NCI-H82 treated with DMSO at 0.1 percent for 48 hours (cell line): Measurements from ENCODE around the gene SLC34A1.
"Not testable (repeated sequence)": the region's sequence is repeated elsewhere in the genome, so short reads cannot be mapped to it uniquely, and the experiment has no call there.

ENCODE experiments used
- DNase-seq: peaks from one replicate; lab custom pipeline; 2025; ENCODE audit not compliant: unreplicated experiment; lab: John Stamatoyannopoulos, UW

The SLC34A1 gene, protein sequence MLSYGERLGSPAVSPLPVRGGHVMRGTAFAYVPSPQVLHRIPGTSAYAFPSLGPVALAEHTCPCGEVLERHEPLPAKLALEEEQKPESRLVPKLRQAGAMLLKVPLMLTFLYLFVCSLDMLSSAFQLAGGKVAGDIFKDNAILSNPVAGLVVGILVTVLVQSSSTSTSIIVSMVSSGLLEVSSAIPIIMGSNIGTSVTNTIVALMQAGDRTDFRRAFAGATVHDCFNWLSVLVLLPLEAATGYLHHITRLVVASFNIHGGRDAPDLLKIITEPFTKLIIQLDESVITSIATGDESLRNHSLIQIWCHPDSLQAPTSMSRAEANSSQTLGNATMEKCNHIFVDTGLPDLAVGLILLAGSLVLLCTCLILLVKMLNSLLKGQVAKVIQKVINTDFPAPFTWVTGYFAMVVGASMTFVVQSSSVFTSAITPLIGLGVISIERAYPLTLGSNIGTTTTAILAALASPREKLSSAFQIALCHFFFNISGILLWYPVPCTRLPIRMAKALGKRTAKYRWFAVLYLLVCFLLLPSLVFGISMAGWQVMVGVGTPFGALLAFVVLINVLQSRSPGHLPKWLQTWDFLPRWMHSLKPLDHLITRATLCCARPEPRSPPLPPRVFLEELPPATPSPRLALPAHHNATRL

DNA sequence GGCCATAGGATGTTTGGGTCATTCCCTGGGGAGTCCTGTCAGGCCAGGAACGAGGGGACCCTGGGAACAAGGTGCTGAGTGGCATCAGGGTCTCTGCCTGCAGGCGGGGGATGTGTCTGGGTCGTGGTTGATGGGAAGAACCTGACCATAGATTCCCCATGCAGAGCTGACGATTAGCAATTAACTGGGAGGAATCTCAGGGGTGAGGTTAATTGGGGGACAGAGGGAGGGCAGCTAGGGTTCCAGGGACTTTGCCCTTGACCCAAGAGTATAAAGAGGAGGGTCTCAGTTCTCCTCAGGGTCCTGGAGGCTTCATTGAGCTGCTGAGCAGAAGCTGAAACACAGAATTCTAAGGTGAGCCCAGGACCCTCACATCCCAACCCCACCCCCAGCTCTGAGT lies at the start of gene SLC34A1:
TSS of gene SLC34A1 (plus strand) at position 301 of the 400 bp plus-strand sequence. CDS start 1,308 bp downstream, outside the sequence.
- no peak for DNase-seq

DNA sequence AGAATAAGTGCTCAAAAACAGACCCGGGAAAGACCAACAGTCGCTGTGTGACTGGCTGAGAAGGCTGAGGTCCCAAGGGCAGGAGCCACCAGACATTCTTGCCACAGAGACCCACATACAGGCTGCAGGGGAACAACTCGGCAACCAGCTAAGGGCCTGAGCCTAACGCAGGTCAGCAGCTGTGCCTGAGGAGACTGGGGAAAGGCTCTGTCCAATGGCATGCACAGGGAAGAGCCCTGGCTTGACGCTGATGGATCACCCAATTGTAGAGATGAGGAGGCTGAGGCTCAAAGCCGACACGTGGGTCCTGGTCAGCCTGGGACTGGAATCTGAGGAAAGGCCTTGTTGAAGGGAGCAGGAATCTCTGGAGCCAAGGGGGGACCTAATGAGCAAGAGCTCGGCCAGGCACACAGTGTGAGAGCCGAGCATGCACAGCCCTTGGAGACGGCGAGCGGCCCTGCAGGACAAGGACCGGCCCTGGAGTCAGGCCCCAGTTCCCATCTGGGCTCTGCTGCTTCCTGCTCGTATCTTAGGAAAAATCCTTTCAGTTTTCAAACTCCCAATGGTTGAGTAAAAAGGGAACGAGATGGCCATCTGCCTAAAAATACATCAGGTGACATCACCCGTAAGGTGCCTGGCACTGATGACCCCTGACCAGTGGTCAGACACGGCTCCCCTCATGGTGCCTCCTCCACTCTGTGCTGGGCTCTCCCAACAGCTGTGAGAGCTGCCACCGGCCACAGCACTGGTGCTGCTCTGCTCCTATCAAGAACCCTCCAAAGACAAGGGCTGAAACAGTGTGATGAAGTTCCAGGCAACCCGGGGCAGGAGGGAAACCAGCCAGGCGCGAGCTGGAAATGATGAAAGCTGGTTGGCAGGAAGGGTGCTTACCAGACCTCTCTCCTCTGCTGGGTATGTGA lies 49.2 kb upstream of the SLC34A1 start:
- DNase-seq: no peak

DNA sequence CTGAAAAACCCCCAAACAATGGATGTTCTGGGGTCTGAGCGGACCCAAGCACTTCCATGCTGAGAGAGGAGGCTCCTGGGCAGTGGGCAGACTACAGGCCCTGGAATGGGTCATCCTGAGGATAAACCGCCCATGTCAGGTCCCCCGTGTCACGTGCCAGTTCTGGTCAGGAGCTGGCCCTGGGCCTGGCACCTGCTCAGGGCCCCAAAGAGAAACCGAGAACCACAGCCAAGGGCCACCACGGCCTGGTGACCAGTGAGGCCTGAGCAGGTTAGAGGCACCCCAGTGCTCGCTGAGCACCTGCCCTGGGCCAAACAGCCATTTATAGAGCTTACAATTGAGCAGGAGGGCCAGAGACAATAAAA lies 48.6 kb upstream of the SLC34A1 start:
- no peak for DNase-seq

DNA sequence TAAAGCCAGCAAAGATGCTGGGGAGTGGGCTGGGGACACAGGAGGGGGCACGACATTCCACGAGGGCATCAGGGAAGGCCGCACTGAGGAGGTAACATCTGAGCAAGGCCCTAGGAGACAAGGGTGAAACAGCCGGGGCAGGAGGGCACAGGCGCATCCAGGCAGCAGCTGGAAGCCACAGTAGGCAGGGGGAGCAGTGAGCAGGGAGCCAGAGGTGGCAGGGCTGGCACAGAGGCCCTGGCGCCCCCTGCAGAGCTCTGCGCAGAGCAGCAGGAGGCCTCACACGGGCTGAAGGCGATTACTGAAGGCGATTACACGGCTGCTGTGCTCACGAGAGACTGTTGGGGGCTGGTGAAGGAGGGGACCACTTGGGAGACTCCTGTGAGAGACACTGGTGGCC lies 48.1 kb upstream of the SLC34A1 start:
- no peak for DNase-seq

DNA sequence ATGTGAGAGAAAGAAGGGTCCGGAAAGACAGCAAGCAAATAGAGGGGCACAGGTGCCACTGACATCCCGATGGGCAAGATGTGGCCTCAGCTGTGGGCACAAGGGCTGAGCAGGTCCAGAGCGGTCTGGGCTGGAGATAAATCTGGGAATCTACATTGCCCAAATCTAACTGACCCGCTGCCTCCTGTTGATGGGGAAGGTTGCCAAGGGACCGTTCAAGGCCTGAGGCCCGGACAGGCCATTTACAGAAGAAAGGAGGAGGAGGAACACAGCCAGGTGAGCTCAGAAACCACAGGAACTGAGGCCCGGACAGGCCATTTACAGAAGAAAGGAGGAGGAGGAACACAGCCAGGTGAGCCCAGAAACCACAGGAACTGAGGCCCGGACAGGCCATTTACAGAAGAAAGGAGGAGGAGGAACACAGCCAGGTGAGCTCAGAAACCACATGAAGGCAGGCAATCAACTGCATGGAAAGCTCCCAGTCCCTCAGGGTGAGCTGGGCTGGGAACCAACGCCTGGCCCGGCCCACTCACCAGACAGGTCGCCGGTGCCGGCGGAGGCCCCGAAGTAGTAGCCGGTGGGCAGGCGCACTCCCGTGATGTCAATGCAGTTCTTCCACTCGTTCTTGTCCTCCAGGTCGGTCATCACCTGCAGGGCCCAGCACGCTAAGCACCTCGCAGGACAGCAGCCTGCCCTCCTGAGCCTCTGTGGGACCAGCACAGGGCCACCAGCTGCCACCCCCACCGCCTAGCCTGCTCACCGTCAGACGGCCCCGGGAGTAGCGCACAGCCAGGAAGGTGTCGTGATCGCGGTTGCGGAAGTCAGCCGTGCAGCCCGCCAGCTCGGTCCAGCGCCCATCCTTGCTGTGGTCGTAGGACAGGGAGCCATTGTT lies 47.4 kb upstream of the SLC34A1 start:
- DNase-seq: no peak

DNA sequence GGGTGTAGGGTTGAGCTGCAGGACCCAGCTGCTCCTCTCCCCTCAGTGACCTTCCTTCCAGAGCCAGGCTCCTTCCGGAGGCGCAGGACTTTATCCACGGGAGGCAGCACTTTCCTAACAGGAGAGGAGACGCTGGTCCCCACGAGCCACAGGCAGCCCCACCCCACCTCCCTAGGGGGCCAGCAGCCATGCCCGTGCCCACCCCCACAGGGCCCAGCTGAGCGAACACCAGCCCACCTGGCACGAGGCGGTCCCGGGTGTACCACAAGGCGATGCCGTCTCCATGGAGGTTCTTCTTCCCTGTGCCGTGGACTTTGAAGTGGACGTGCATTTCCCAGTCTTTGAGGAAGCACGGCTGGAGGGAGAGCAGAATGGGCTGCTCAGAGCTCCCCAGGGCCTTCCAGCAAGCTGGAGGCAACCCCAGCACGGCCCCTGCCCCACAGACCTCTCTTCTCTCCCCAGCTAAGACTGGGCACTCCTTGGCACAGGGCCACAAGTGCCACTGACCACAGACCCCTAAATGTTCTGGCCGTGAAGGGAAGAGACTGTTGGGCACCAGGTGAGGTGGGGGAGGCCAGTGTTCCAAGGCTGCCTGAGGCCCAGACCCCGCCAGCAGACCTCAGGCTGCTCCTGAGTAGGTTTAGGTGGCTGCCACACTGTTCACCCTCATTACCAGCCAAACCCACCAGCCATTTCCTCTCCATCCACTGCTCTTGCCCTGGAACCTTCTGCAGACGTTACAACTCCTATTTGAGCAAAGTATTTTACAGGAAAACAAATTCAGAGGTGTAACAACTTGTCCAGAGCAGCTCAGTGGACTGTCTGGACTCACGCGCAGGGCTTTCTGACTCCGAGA lies 45.8 kb upstream of the SLC34A1 start:
- no peak for DNase-seq

DNA sequence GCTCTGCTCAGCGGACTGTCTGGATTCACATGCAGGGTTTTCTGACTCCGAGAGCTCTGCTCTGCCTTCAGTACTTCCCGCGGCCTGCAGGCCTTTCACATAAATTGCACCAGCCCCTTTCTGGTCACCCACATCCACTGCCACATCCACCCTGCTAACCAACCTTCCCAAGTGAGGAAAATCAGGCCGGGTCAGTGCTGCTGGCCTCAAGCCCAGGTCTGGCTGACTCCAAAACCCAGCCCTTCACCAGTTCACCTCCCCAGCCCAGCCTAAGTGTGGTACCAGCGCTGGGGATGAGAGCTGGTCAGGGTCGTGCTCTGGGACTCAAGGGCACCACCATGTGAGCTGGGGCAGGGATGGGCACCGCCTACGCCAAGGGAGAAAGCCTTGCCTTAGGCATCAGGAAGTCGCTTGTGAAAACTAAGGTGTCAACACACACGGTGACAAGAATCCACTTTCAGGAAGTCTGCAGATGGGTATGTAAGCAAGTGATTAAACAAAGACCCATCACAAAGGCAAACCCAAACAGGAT lies 45.1 kb upstream of the SLC34A1 start:
- DNase-seq: no peak

DNA sequence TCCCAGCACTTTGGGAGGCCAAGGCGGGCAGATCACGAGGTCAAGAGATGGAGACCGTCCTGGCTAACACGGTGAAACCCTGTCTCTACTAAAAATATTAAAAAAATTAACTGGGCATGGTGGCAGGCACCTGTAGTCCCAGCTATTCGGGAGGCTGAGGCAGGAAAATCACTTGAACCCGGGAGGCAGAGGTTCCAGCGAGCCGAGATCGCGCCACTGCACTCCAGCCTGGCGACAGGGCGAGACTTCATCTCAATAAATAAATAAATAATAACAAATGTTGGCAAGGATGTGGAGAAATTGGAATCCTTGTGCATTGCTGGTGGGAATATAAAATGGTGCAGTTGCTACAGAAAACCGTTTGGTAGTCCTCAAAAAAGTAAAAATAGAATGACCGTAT lies 41.2 kb upstream of the SLC34A1 start:
- not testable (repeated sequence) for DNase-seq

DNA sequence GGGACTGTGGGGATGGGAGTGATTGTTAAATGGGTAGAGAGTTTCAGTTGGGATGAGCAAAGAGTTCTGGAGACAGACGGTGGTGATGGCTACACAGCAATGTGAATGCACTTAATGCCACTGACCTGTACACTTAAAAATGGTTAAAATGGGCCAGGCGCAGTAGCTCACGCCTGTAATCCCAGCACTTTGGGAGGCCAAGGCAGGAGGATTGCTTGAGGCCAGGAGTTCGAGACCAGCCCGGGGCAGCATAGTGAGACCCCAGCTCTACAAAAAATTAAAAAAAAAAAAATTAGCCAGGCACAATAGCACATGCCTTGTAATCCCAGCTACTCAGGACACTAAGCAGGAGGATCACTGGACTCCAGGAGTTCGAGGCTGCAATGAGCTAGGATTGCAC lies 40.5 kb upstream of the SLC34A1 start:
- no peak for DNase-seq

DNA sequence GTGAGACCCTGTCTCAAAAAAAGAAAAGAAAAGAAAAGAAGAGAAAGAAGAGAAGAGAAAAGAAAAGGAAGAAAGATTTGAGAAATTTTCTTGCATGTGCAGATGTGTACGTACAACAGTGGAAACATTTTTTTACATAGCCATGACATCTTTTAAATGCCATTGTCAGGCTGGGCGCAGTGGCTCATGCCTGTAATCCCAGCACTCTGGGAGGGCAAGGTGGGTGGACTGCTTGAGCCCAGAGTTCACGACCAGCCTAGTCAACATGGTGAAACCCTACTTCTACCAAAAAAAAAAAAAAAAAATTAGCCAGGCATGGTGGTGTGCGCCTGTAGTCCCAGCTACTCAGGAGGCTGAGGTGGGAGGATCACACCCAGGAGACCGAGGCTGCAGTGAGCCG lies 39.3 kb upstream of the SLC34A1 start:
- DNase-seq: no peak

DNA sequence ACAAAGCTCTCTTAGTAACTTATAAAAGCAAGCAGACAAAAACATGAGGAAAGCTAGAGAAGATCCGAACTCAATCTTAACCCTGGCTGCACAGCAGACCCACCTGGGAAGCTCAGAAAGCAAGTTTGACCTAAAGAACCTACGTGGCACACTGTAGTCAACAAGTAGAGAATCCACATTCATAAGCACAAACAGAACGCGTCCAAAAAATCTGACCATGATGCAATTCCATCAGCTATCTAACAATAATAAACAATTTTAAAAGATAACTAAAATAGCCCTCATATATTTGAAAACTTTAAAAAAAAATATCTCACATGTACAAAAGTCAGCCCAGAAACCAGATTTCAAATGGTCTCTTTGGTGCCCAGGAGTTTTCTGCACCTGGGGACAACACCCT lies 37.4 kb upstream of the SLC34A1 start:
- no peak for DNase-seq

DNA sequence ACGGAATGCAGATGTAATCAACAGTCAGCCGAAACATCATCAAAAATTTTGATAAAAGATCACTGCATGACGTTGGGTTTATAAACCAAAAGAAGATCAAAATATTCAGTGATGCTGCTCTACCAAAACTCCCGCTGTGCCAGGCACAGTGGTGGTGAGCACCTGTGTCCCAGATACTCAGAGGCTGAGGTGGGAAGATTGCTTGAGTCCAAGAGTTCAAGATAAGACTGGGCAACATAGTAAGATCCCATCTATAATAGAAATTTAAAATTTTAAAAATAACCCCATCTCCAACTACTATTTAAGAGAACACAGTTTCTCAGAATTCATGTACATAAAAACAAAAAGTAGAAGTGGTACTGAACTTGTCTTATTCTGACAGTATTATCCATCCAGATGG lies 36.5 kb upstream of the SLC34A1 start:
- no peak for DNase-seq

DNA sequence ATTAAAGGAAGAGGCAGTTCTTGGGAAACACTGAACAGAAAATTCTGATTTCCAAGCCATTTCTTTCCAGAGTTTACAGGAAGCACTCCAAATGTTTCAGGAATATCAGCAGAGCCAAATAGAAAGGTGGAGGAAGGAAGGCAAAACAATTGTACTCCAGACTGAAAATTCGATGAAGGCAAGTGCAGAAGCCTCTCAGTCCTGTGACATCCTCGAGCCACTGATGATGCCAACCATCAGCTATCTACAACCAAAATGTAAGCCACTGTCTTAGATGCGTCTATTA lies 34.9 kb upstream of the SLC34A1 start:
- no peak for DNase-seq

DNA sequence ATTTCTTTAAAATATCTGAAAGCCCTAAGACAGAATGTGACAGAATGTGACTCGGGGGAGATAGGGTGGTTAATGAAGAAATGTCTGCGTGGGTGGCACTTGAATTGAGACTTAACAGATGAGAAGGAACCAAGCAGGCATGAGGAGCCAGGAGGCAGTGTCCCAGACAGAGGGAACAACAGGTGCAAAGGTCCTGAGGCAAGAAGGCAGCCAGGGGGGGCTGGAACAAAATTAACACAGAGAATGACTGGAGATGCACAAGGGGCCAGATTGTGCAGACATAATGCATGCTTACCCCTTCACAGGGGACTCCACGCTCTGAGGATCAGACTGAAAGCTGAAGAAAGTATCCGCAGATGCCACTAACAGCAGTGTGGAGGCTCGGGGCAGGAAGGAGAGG lies 34.5 kb upstream of the SLC34A1 start:
- no peak for DNase-seq

DNA sequence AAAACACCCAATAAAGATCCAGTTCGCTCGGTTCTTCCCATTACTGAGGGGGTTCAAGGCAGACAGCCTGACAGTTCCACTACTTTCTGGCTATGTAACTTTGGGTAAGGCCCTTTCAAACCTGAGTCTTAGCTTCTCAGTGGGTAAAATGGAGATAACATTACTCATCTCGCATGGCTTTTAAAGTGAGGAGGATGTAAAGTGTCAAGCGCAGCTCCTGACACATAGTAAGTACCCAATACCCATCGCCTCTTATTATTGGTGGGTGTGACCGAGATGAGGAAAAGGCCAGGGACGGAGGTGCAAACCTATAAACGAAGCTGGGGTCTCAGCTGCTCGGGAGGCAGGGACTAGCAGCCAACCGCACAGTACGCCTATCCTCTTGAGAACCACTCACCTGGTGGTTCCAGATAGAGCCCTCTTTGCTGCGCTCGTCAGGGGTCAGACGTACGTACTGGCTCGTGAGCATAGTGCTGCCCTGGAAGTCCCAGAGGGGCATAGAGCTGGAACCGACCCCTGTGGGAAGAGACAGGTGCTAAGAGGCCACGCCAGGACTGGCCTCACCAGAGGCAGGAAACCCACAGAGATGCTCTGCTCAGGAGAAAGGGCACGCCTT lies 33.4 kb upstream of the SLC34A1 start:
- no peak for DNase-seq

DNA sequence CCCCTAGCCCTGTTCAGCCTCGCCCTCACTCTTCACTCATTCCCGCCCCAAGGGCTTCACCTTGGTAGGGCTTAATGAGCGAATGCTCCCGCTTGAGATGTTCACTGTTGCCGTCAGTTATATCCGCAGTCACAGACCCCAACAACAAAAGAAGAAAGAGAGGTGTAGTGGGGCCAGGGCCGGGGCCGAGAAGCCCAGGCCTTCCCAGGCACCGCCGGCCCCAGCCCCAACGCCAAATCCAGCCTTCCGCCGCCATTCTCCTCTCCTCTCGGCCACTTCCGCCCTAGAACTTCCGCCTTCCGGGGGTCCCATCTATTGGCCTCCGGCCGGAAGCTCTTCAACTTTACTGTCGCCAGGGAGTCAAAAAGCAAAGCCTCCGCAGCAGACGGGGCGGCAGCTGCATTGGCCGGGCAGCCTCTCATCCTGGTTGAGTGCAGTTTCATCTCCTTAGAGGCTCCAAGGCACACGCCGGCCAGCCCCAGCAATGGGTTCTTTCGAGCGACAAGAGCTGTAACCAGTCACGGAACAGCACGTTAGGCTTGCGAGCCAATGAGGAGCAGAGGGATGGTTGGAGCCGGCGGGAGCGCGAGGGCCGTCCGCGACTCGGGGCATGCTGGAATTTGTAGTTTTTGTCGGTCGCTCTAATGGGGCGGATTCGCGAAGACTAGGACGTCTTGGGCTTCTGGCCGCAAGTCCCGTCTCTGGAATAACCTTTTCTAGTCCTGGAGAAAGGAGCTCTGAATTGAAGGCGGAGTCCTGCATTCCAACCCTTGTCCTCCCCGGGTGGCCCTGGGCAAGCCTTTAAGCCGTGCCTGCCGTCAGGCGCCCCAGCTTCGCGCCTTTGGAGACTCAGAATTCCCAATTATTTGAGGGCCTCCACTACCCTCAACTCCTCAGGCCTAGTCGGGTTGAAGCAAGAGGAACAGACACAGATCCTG lies 32.6 kb upstream of the SLC34A1 start, which contains the start of gene LMAN2:
TSS of gene LMAN2 (minus strand) at position 277 of the 938 bp plus-strand sequence. CDS start at position 256, 21 bp downstream.
- DNase-seq: peak; percentile 74

DNA sequence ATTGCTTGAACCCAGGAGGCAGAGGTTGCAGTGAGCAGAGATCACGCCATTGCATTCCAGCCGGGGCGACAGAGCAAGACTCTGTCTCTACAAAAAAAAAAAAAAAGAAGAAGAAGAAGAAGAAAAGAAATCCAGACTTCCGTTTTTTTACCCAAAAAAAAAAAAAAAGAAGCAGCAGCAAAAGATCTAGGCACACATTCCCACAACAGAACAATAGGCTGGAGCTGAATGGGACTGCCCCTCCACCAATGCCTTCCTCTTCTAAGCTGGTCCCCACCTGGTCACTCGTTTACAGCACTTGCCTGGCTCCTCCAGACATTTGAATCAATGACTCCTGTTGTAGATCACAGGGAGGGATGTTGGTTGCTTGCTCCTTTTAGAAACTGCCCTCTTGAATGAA lies 31.1 kb upstream of the SLC34A1 start:
- DNase-seq: no peak

DNA sequence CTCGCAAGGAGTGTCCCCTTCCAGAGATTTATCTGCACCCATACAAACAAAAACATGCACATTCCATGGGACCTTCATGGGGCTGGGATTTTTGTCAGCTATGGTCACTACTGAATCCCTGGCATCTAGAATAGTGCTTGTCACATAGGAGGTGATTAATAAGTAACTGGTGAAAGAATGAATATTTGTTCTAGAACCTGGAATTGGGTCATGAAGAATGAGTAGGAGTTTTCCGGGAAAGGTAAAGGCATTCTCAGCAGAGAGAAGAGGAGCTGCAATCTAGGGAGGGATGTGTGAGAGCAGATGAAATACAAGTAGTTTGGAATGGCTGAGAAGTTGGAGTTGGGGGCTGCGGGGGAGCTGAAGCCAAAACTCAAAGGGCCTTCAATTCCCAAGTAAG lies 30.0 kb upstream of the SLC34A1 start:
- no peak for DNase-seq
